Heart right ventricle (tissue), 16 donors: ENCODE results near the gene NELFCD. TPM values are rescaled to one million over a fixed set of nuclear protein-coding genes. Genes with fewer than 3 reads are reported as not detected.
A peak's percentile ranks its signal among the peaks of the same experiment; 100 is the strongest.

Experiments
- ATAC-seq, 8 donors: fragments of 200-7000 bp; cut with Tn5 transposase; one replicate each; pipeline ENCODE4 v1.9.1; 2020; ENCODE audit warnings: mild to moderate bottlenecking in 8 of 8, moderate library complexity in 8 of 8, moderate number of reproducible peaks in 1 of 8
- DNase-seq, 2 donors: peaks; one replicate each; pipeline ENCODE4 v3.0.0-alpha.2; 2020
- H3K27ac ChIP-seq, 10 donors: fragments of 200-600 bp; sonication (generic) in 2 of 10; one replicate each; pipeline versions ENCODE4 v1.5.0 to v1.8.0; 2020 to 2022; ENCODE audit warnings: mild to moderate bottlenecking in 3 of 10
- H3K27me3 ChIP-seq, 7 donors: fragments of 200-600 bp; one replicate each; pipeline ENCODE4 v1.8.0; 2021 to 2022; ENCODE audit warnings: mild to moderate bottlenecking in 2 of 7
- H3K36me3 ChIP-seq, 9 donors: fragments of 200-600 bp; sonication (generic) in 1 of 9; one replicate each; pipeline versions ENCODE4 v1.5.0 to v1.8.0; 2020 to 2022; ENCODE audit warnings: mild to moderate bottlenecking in 2 of 9
- H3K4me1 ChIP-seq, 9 donors: fragments of 200-600 bp; sonication (generic) in 1 of 9; one replicate each; pipeline versions ENCODE4 v1.5.0 to v1.8.0; 2020 to 2022; ENCODE audit warnings: mild to moderate bottlenecking in 4 of 9
- H3K4me3 ChIP-seq, 10 donors: fragments of 200-600 bp; sonication (generic) in 2 of 10; one replicate each; pipeline versions ENCODE4 v1.5.0 to v1.8.0; 2020 to 2022; ENCODE audit warnings: mild to moderate bottlenecking in 7 of 10, moderate library complexity in 2 of 10
- H3K9me3 ChIP-seq, 11 donors: fragments of 200-600 bp in 10 of 11; sonication (generic) in 2 of 11; one replicate each; pipeline versions ENCODE4 v1.5.0 to v1.8.0; 2013 to 2022; ENCODE audit warnings: mild to moderate bottlenecking in 2 of 11, control low read depth in 1 of 11, moderate library complexity in 1 of 11
- WGBS, 2 donors: extraction: QIAGEN DNeasy Blood & Tissue Kit; methylation state at CpG; one replicate each; pipeline ENCODE4 v1.1.7; 2013; ENCODE audit warnings: inconsistent platforms in 1 of 2; 5-methylcytosine and 5-hydroxymethylcytosine counted together
- intact Hi-C, 10 donors: fragments of 100-400 bp; cut with DNase I; formaldehyde crosslinking; loops; one replicate each; pipeline versions ENCODE4 v1.11.1 to v1.14.2; 2022
- polyA plus RNA-seq, 2 donors: library from polyadenylated mRNA; stranded (reverse); fragments of 200-250 nt; gene quantifications; one replicate each; pipeline ENCODE4 v1.2.3, GENCODE V29; 2013
- total RNA-seq, 10 donors: library from RNA; stranded (reverse); fragmentation: NEBNext Ultra II Directional in 3 of 10; extraction: Animal tissue kit (Norgen Biotek cat#: 25700) in 3 of 10; gene quantifications; one replicate each; pipeline versions ENCODE4 v1.2.1 to v1.2.4, GENCODE V29; 2021 to 2023
- TF ChIP-seq, protein P1 (sequence below), 9 donors: fragments of 200-600 bp; sonication (generic) in 2 of 9; IDR thresholded peaks; one replicate each; pipeline versions ENCODE4 v1.5.0 to v1.8.0; 2021 to 2022; ENCODE audit warnings: antibody characterized with exemption in 9 of 9, mild to moderate bottlenecking in 5 of 9, moderate library complexity in 1 of 9
- donor health status: Arrhythmogenic right ventricular cardiomyopathy.
- donor health status: ischemic (EF 13 %, LVEDD 7.1; RV severe dilation, severe dysfunction).
- donor health status: healthy with polysubstance abuse.
- donor health status: DM: no; HTN: yes; CAD: no.
- donor health status: DM: no; HTN: no; CAD: no.
- donor health status: ischemic (EF 25% LVEDD 6.9; RV normal size, moderate dysfunction).
- donor health status: ischemic (EF 25% LVEDD 5.7; RV mildly dilated, moderate dysfunction).
- donor health status: healthy.
- donor health status: DM: yes; HTN: yes; CAD: no.
- donor health status: Ischemic cardiomyopathy.
- donor health status: ischemic (EF 35%, LVEDD 5.7; RV mildly dilated, moderate dysfunction).
- donor health status: nonischemic (EF 11% LVEDD 7.7; RV severe dilation, severe dysfunction).
- donor health status: DM: yes; HTN: yes; CAD: no.
- donor health status: PGD.
- donor health status: ischemic (EF 29% LVEDD 5.4; RV normal size, mild dysfunction).
- donor health status: nonischemic (EF 23%, LVEDD 6.1; RV moderate dilation, normal function).

Gene NELFCD
- total and polyA plus RNA-seq, 12 donors: 22.8 to 48.1 (median 31.1) TPM

DNA sequence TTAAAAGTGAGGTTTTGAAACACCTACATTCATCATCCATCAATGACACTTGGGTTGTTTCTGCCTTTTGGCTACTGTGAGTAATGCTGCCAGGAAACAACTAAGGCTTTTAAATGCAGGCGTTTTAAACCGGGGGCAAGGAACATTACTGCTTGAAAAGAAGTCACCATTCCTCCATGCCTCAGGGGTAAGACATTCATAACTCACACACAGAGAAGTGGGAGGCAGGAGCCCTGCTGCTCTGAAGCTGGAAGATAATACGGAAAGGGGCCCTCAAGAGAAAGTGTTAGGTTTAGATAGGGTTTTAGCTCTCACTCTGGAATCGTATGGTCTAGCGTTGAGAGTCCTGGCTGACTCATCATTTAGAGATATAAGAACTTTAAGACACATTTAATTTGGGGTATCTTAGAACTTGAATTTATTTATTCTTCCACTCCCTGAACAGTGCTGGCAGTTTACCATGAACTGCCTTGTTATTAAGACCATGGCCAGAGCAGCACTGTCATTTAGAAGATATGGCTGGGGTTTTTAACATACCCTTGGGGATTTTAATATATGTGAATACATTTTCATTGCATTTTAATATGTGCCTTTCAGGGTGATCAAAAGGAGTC is 40.0 kb downstream of the NELFCD start:
- ATAC-seq (no peak), DNase-seq (no peak)
- Histone ChIP-seq H3K27me3 (no peaks in the 10 kb centered on the region), H3K4me1 (peaks cover 0 to 29% (median 21%) of the 10 kb centered on the region in 9 donors), H3K36me3 (peaks cover 0 to 51% (median 39%) of the 10 kb centered on the region in 9 donors), H3K27ac (no peak overlapping the region), H3K4me3 (no peak overlapping the region), H3K9me3 (no peaks in the 10 kb centered on the region)
- TF ChIP-seq, protein P1, sequence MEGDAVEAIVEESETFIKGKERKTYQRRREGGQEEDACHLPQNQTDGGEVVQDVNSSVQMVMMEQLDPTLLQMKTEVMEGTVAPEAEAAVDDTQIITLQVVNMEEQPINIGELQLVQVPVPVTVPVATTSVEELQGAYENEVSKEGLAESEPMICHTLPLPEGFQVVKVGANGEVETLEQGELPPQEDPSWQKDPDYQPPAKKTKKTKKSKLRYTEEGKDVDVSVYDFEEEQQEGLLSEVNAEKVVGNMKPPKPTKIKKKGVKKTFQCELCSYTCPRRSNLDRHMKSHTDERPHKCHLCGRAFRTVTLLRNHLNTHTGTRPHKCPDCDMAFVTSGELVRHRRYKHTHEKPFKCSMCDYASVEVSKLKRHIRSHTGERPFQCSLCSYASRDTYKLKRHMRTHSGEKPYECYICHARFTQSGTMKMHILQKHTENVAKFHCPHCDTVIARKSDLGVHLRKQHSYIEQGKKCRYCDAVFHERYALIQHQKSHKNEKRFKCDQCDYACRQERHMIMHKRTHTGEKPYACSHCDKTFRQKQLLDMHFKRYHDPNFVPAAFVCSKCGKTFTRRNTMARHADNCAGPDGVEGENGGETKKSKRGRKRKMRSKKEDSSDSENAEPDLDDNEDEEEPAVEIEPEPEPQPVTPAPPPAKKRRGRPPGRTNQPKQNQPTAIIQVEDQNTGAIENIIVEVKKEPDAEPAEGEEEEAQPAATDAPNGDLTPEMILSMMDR (IDR thresholded peaks at IDR 0.05): no peak
- WGBS, 2 donors: 69 to 73% methylated on average over 5 of the region's 5 CpGs
- intact Hi-C loops: no loop called here

DNA sequence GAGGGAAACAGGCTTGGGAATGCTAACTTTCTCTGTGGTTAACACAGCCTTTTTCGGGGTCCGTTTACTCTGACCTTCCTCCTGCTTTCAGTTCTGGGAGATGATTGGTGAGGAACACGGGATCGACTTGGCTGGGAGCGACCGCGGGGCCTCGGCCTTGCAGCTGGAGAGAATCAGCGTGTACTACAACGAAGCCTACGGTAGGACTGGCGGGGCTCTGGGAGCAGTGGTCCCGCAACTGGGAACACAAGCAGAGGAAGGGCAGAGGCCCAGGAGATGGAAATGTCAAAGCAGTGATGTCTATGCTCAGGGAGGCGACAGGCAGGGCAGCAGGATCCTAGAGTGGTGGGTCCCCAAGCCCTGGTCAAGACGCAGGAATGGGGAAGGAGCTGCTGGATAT is 41.7 kb downstream of the NELFCD start:
- intact Hi-C loops: no loop called here
- no peak overlapping the region for H3K27ac ChIP-seq
- no peak overlapping the region for H3K4me3 ChIP-seq
- DNase-seq (no peak), ATAC-seq (no peak)
- TF ChIP-seq, protein P1 (IDR thresholded peaks at IDR 0.05): no peak
- H3K36me3 ChIP-seq: peaks cover 0 to 68% (median 39%) of the 10 kb centered on the region in 9 donors
- H3K27me3 ChIP-seq: no peaks in the 10 kb centered on the region
- H3K9me3 ChIP-seq: no peaks in the 10 kb centered on the region
- H3K4me1 ChIP-seq: peaks cover 0 to 27% (median 16%) of the 10 kb centered on the region in 9 donors
- WGBS, 2 donors: 92 to 94% methylated on average over 15 of the region's 15 CpGs

DNA sequence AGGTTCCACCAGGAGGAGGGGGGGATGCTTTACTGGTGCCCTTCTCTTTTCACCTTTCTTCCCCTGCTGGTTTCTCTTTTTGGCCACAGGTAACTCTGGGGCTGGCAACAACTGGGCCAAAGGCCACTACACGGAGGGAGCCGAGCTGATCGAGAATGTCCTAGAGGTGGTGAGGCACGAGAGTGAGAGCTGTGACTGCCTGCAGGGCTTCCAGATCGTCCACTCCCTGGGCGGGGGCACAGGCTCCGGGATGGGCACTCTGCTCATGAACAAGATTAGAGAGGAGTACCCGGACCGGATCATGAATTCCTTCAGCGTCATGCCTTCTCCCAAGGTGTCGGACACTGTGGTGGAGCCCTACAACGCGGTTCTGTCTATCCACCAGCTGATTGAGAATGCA is 42.6 kb downstream of the NELFCD start:
- no peaks in the 10 kb centered on the region for H3K27me3 ChIP-seq
- H3K27ac ChIP-seq: no peak overlapping the region
- 93% methylated on average over 13 of the region's 13 CpGs for WGBS, 2 donors
- TF ChIP-seq, protein P1 (IDR thresholded peaks at IDR 0.05): no peak
- DNase-seq (no peak), ATAC-seq (peak in 1 of 8 donors; percentile 11)
- H3K9me3 ChIP-seq: no peaks in the 10 kb centered on the region
- H3K36me3 ChIP-seq: peaks cover 0 to 77% (median 39%) of the 10 kb centered on the region in 9 donors
- no peak overlapping the region for H3K4me3 ChIP-seq
- peaks cover 0 to 34% (median 21%) of the 10 kb centered on the region in 9 donors for H3K4me1 ChIP-seq
- intact Hi-C loops: no loop called here

DNA sequence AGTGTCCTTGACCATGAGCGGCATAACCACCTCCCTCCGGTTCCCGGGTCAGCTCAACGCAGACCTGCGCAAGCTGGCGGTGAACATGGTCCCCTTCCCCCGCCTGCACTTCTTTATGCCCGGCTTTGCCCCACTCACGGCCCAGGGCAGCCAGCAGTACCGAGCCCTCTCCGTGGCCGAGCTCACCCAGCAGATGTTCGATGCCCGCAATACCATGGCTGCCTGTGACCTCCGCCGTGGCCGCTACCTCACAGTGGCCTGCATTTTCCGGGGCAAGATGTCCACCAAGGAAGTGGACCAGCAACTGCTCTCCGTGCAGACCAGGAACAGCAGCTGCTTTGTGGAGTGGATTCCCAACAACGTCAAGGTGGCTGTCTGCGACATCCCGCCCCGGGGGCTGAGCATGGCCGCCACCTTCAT is 43.1 kb downstream of the NELFCD start:
- WGBS, 2 donors: 97% methylated on average over 24 of the region's 24 CpGs
- no peaks in the 10 kb centered on the region for H3K9me3 ChIP-seq
- no peaks in the 10 kb centered on the region for H3K27me3 ChIP-seq
- ATAC-seq (peak in 2 of 8 donors; percentile 32 to 42), DNase-seq (no peak)
- no peak overlapping the region for H3K4me3 ChIP-seq
- H3K36me3 ChIP-seq: peaks cover 0 to 82% (median 43%) of the 10 kb centered on the region in 9 donors
- no peak overlapping the region for H3K27ac ChIP-seq
- H3K4me1 ChIP-seq: peaks cover under 1 to 39% (median 25%) of the 10 kb centered on the region in 9 donors
- TF ChIP-seq, protein P1 (IDR thresholded peaks at IDR 0.05): no peak
- intact Hi-C loops: no loop called here
